ENCODE data around the gene OSBPL6.

- peak; percentile 48 for TF ChIP-seq CTCF (IDR thresholded peaks at IDR 0.05; ENCODE audit: low read depth, low read length)
- no peak for TF ChIP-seq POLR2A (IDR thresholded peaks at IDR 0.05; ENCODE audit: extremely low read depth, insufficient read length)
- TF ChIP-seq MAX (IDR thresholded peaks at IDR 0.05; ENCODE audit: low read depth, low read length): no peak
- no peak for TF ChIP-seq MYC (IDR thresholded peaks at IDR 0.05; ENCODE audit: low read depth, low read length)
These were observed 202.8 kb downstream of the OSBPL6 start for GRCh38 chr2:178397002-178397605.

Measured in NB4 (cell line).